HG03342 (cell line): Measurements from ENCODE around the gene VAX1.

ENCODE experiments used
- ATAC-seq: cut with Tn5 transposase; IDR thresholded peaks from one replicate; pipeline ENCODE4 v1.9.1; 2021; ENCODE audit warnings: mild to moderate bottlenecking, moderate library complexity; ENCODE audit not compliant: unreplicated experiment

The VAX1 gene

DNA sequence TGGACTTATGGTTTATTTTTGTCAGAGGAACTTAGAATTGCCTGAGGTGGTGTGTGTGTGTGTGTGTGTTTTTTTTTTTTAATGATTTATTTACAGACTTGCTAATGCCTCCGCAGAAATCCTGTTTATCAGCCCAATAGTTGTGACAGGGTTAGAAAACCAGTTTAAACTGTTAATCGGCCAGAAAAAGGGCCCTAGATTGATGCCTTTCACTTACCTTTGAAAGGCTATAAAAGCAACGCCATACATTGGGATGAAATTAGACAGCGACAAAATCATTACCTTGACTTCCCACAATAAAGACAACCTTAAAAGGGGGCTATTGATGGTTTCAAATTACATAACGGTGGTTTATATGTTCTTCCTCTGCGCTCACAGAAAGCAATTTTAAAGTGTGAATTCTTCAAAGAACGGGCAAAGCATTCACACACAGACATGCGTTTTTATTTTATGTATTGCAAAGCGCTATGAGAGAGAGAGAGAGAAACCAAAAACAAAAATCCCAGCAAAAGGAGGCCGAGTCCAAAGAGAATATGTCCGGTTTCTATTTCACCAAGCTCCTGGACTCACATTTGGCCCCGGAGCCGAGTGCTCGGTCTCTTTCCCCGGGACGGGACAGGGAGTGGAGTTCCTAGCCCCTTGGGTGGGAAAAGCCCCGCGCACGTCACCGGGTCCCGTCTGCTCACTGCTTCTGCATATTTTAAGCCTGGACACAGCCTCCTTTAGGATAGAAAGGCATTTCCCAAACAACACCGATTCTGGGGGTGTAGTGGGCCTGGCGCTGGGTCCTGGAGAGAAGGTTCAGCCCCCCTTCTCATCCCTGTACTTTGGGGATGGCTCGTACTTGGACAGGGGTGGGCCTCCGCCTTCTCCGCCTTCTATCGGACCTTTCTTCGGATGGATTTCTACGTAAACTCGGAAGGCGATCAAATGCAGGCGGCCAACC lies 26.8 kb upstream of the VAX1 start:
- no peak for ATAC-seq

- ATAC-seq = no peak
Measured at GRCh38 chr10:117163954-117164548, 26.0 kb upstream of the VAX1 start.

DNA sequence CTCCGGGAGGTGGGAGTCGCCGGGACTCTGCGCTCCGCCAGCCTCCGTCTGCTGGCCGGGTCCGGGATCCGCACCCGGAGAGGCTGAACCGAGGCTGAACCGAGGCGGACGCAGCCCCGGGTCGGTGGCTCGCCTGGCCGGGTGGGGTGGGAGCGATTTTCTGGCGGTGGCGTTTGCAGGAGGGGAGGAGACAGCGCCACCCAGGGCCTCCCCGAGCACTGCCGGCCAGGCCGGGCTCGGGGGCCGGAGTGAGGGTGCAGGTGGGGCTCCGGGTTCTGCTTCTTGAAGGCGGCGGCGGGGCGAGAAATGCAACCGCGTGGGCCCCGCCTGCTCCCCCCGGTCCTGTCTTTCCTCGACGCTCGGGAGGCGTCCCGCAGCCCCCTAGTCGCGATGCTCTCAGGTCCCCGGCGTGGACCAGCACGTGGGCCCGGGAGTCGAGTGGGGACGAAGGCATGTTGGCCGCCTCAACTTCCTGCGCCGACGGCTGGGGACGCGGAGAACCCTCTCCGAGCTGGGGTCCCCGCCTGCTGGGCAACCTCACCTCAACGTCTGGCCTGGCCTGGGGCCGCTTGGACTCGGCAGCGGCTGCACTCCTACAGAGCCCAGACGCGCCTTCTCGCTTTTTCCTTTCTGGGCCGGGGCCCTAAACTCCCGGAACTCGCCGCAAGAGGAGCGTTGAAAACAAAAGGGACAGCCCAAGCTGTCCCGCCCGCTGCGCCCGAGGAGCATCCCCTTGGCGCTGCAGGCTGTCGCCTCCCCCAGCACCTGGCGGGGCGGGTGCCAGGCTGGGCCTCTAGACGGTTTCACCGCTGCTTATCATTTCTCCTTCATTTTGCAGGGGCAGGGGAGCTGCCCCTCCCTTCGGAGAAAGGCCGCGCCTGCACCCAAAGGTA lies 25.2 kb upstream of the VAX1 start:
- ATAC-seq = no peak

GRCh38 chr10:117162093-117163060 lies 24.3 kb upstream of the VAX1 start:
- ATAC-seq = no peak

GRCh38 chr10:117161386-117162033 lies 23.4 kb upstream of the VAX1 start:
- no peak for ATAC-seq

GRCh38 chr10:117160567-117160966 lies 22.5 kb upstream of the VAX1 start:
- ATAC-seq = no peak

- ATAC-seq = no peak
Measured at GRCh38 chr10:117159390-117159789, 21.3 kb upstream of the VAX1 start.

GRCh38 chr10:117158297-117158696 lies 20.2 kb upstream of the VAX1 start:
- ATAC-seq = no peak

GRCh38 chr10:117152668-117153067 lies 14.6 kb upstream of the VAX1 start:
- ATAC-seq = no peak

- ATAC-seq = no peak
Measured at GRCh38 chr10:117148284-117148683, 10.2 kb upstream of the VAX1 start.

GRCh38 chr10:117145019-117145418 lies 6.9 kb upstream of the VAX1 start:
- no peak for ATAC-seq

GRCh38 chr10:117143103-117143823 lies 5.2 kb upstream of the VAX1 start:
- ATAC-seq = no peak

DNA sequence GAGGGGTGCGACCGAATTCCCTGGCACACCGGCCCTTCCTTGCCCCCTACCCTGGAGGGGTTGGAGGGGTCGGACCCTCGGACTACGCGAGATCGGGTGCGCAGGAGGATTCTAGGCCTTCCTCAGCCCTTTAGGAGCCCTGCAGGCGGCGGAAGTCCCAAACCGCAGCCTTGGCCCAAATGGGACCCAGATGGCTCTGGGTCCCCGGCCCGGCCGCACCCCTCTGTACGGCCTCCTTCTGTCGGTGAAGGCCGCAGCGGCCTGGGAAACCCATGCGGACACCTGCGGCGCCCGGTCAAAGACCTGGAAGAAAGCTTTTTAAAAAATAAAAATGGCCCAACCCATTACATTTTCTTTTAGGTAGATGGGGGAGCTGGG lies 2.4 kb upstream of the VAX1 start:
- ATAC-seq = no peak

- no peak for ATAC-seq
Measured at GRCh38 chr10:117139581-117140524, 1.8 kb upstream of the VAX1 start.

GRCh38 chr10:117138838-117139580 lies 939 bp upstream of the VAX1 start:
- no peak for ATAC-seq

DNA sequence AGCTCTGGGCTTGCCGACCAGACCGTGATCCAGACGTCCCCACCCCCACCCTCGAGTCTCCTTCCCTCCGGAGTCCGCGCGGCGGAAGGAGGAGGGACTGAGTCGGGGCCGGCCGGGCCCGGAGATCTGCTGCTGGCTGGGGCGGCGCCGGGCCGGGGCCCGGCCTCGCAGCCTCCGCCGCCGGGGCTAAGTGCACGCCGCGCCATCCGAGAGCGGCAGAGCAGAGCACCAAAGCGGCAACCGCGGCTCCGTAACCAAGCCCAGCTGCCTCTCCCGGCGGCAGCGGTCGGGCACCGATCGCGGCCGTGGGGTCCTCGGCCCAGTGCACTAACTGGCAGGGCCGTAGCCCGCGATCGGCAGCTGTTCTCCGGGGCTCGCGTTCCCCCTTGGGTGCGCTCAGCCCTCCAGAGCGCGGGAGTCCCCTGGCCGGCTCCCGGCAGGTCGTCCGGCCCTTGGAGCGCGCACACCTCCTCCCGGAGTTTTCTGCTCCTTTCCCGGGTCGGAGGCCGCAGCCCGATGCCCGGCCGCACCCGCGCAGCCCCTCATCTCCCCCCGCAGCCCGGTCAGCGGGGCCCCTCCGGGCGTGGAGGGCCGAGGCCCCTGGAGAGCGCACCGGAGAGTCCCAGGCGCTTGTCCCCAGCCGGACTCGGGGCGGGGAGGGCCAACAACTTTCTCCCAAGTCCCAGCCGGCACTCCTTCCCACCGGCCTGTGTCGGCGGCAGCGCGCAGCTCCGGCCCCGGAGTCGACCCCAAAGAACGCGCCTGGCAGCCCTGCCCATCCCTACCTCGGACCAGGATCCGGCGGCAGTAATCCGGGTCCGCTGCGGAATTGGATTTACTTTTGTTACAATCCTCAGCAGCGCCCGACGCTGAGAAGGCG lies 799 bp downstream of the VAX1 start:
- ATAC-seq = no peak
